Measurements from ENCODE around the gene ZBTB45. TPM values are rescaled to one million over a fixed set of nuclear protein-coding genes. Genes with fewer than 3 reads are reported as not detected.

The ZBTB45 gene
- polyA plus RNA-seq, 1 experiment: 4.2 TPM

DNA sequence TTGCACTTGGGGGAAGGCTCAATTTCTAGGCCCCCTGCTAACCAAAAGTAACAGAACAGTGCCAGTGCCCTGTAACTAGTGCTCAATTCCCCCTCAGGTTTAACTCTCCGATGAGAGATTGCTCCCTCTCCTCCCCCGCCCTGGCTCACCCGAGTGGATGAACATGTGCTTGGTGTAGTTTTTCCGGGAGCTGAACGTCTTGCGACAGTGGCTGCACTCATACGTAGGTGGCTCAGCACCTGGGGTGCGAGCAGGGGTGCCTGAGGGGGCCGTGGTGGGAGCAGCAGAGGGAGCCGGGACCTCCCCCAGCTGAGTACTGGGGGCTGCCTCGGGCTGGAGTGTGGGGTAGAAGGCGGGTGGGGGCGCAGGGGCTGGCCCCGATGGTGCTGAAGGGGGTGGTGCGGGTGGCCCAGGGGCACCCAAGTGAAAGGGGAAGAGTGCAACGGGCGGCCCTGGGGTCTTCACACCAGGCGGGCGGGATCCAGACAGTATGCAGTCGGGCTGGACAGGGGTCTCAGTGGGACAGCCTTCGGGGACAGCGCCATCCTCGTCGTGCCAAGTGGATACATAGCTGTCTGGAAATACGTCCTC is 3.3 kb downstream of the ZBTB45 start:
- CTCF ChIA-PET: interaction anchor here (0.8 kb wide), 1 partner anchor 65 kb away, joined by 3 read pairs; no protein-coding TSS in a partner anchor
- DNase-seq (ENCODE audit: low read depth, low spot score): no peak
- POLR2A ChIA-PET: no interaction called here
- no peaks in the 10 kb centered on the region; the same call in 1 of the 2 replicates for H3K9me3 ChIP-seq (ENCODE audit: control insufficient read depth, insufficient read depth, low read length)
- TF ChIP-seq, protein P1, sequence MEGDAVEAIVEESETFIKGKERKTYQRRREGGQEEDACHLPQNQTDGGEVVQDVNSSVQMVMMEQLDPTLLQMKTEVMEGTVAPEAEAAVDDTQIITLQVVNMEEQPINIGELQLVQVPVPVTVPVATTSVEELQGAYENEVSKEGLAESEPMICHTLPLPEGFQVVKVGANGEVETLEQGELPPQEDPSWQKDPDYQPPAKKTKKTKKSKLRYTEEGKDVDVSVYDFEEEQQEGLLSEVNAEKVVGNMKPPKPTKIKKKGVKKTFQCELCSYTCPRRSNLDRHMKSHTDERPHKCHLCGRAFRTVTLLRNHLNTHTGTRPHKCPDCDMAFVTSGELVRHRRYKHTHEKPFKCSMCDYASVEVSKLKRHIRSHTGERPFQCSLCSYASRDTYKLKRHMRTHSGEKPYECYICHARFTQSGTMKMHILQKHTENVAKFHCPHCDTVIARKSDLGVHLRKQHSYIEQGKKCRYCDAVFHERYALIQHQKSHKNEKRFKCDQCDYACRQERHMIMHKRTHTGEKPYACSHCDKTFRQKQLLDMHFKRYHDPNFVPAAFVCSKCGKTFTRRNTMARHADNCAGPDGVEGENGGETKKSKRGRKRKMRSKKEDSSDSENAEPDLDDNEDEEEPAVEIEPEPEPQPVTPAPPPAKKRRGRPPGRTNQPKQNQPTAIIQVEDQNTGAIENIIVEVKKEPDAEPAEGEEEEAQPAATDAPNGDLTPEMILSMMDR (IDR thresholded peaks at IDR 0.05; ENCODE audit: low read depth, low read length): no peak
- H3K27me3 ChIP-seq (ENCODE audit: control insufficient read depth, insufficient read depth, low read length): no peaks in the 10 kb centered on the region
- no peak overlapping the region for H3K27ac ChIP-seq (ENCODE audit: low read depth, low read length)
- no peak overlapping the region for H3K4me3 ChIP-seq (ENCODE audit: low read depth, low read length)

DNA sequence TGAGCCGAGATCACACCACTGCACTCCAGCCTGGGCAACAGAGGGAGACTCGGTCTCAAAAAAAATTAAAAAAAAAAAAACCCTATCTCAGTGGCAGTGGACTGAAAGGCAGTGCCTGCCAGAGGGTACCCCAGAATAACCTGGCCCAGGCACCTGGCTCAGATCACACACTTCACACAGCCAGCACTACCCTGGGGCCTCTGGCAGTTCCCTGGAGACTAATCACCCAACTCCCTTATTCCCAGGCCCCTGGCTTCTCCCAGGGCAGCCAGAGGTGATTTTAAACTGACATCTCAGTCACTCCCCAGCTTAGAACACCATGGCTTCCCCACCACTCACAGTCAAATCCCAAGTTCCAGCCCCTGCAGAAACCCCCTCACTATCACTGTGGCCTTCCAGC is 4.4 kb downstream of the ZBTB45 start:
- Histone ChIP-seq H3K9me3 (ENCODE audit: control insufficient read depth, insufficient read depth, low read length) (no peaks in the 10 kb centered on the region; the same call in 1 of the 2 replicates), H3K27me3 (ENCODE audit: control insufficient read depth, insufficient read depth, low read length) (no peaks in the 10 kb centered on the region), H3K27ac (ENCODE audit: low read depth, low read length) (no peak overlapping the region), H3K4me3 (ENCODE audit: low read depth, low read length) (no peak overlapping the region)
- CTCF ChIA-PET: no interaction called here
- POLR2A ChIA-PET: no interaction called here
- DNase-seq (ENCODE audit: low read depth, low spot score): no peak
- TF ChIP-seq, protein P1 (IDR thresholded peaks at IDR 0.05; ENCODE audit: low read depth, low read length): no peak

DNA sequence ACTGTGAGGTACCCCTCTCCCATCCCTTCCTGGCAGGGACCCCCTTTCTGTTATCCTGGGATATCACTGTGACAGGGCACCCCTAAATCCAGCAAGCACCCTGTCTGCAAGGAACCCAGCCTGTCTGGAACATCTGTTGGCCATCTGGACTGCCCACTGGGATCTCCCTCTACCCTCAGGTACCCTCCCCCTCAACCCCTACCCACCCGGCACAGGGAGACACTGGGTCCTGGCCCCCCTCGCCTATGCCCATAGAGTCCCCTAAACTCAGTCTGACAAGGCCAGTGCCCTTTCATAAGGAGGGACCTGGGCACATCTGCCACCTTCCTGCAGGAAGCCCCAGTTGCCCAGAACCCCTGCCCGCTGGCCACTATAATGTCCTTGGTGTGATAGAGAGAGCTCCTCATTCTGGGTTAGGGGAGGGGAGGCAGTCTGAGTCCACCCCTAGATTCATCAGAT is 5.0 kb downstream of the ZBTB45 start:
- Histone ChIP-seq H3K27ac (ENCODE audit: low read depth, low read length) (no peak overlapping the region), H3K4me3 (ENCODE audit: low read depth, low read length) (peak overlapping the region; percentile 38), H3K9me3 (ENCODE audit: control insufficient read depth, insufficient read depth, low read length) (no peaks in the 10 kb centered on the region; the same call in 1 of the 2 replicates), H3K27me3 (ENCODE audit: control insufficient read depth, insufficient read depth, low read length) (no peaks in the 10 kb centered on the region)
- TF ChIP-seq, protein P1 (IDR thresholded peaks at IDR 0.05; ENCODE audit: low read depth, low read length): no peak
- DNase-seq (ENCODE audit: low read depth, low spot score): no peak
- POLR2A ChIA-PET: interaction anchor here (1.0 kb wide), 1 partner anchor 29 kb away, joined by 3 read pairs; the partner anchor contains the start of gene TRIM28
- CTCF ChIA-PET: interaction anchor here (0.7 to 1.2 kb wide), 4 partner anchors 14 to 66 kb away, joined by 3 to 8 read pairs (median 4); partner anchors contain the start of gene CHMP2A

DNA sequence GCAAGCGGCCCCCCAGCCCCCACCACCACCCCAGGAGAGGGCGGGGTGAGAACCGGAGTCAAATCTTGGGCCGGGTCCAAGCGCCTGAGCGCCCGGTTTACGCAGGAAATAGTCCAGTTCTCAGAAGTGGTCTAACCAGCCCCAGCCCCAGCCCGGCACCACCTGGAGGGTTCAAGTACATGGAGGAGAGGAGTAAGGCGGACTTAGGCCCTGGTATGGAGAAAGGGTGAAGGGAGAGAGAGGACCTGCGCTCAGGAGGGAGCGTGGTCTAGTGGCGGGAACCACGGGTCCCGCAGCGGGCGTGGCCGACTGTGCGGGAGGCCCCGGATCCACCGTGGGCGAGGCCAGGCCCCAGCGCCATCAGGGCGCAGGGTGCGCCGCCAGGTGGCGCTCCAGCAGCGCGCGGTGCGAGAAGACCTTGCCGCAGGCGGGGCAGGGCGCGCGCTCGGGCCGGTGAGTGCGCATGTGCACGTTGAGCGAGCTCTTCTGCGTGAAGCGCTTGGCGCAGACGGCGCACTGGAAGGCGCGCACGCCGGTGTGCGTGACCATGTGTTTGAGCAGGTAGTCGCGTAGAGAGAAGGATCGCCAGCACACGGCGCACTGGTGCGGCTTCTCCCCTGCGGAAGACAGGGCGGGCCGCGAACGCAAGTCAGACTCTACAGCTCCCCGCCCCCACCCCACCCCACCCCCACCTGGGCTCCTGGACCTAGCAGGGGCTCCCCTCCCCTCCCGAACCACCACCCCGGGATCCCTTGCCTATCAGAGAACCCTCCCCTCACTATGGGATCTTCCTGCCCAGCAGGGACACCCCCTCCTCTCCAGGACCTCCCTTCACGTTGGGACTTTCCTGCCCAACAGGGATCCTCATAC is 5.7 kb downstream of the ZBTB45 start:
- CTCF ChIA-PET: interaction anchor here (0.7 to 1.2 kb wide), 4 partner anchors 14 to 67 kb away, joined by 3 to 8 read pairs (median 4); partner anchors contain the start of gene CHMP2A
- Histone ChIP-seq H3K27ac (ENCODE audit: low read depth, low read length) (no peak overlapping the region), H3K4me3 (ENCODE audit: low read depth, low read length) (peak overlapping the region; percentile 49), H3K27me3 (ENCODE audit: control insufficient read depth, insufficient read depth, low read length) (no peaks in the 10 kb centered on the region), H3K9me3 (ENCODE audit: control insufficient read depth, insufficient read depth, low read length) (no peaks in the 10 kb centered on the region; the same call in 1 of the 2 replicates)
- TF ChIP-seq, protein P1 (IDR thresholded peaks at IDR 0.05; ENCODE audit: low read depth, low read length): peak; percentile 59
- no peak for DNase-seq (ENCODE audit: low read depth, low spot score)
- POLR2A ChIA-PET: interaction anchor here (1.0 kb wide), 1 partner anchor 30 kb away, joined by 3 read pairs; the partner anchor contains the start of gene TRIM28

All from AG04450 (cell line).